RPMI7951 (cell line): ENCODE results near the gene GNG3. TPM values are rescaled to one million over a fixed set of nuclear protein-coding genes. Genes with fewer than 3 reads are reported as not detected.
"Not testable (repeated sequence)": the region's sequence is repeated elsewhere in the genome, so short reads cannot be mapped to it uniquely, and the experiment has no call there.

ENCODE experiments used
- DNase-seq: peaks from one replicate; pipeline ENCODE4 v3.0.0-alpha.2; 2012; ENCODE audit warnings: low read depth
- total RNA-seq: library from RNA; depleted of rRNA; stranded (reverse); fragments of >200 nt; shearing (Covaris generic); gene quantifications from 2 replicates; pipeline ENCODE4 v1.2.3, GENCODE V29; 2014; rRNA removed

The GNG3 gene
- not detected in 2 replicates for total RNA-seq

DNA sequence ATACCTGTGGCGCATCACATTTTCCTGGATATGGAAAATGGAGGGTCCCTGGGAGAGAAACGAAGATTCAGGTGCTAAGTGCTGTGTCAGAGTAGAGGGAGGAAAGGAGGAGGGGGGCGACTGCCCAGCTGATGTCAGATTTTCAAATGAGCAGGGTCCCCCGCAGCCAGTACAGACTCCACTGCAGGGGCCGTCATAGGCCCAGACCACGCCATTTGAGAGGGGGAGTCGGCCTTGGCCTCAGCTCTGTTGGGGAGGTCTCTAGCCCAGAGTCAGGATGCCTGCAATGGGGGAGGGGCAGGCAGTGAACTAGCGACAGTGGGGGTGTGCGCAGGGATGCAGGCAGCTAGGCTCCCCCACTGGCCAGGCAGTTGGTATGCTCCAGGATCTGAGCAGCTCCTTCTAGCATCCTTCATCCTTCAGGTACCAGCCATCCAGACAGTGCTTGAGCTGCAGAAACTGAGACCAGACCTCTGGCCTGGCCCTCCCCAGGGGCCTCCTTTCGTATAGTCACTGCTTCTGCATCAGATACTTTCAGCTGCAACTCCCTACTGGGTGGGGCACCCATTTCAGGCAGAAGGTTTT is at the start of gene GNG3, which contains the start of gene BSCL2:
GNG3 (plus strand) TSS at position 400 of the 585 bp plus-strand sequence. CDS start 620 bp downstream, outside the sequence.
BSCL2 (minus strand) TSS at position 148 of the 585 bp plus-strand sequence. CDS start 229 bp downstream, outside the sequence.
- DNase-seq = no peak

- DNase-seq = peak; percentile 52
Measured at GRCh38 chr11:62664405-62665074, 42.9 kb upstream of the GNG3 start.

- DNase-seq = peak; percentile 92
Measured at GRCh38 chr11:62665075-62665598, 42.3 kb upstream of the GNG3 start, which contains the start of the genes C11orf98 and CSKMT. Gene C11orf98 (minus strand): TSS chr11:62665210. CDS start chr11:62665169, 41 bp downstream. Gene CSKMT (plus strand): TSS chr11:62665312. CDS start chr11:62665880, 568 bp downstream.

DNA sequence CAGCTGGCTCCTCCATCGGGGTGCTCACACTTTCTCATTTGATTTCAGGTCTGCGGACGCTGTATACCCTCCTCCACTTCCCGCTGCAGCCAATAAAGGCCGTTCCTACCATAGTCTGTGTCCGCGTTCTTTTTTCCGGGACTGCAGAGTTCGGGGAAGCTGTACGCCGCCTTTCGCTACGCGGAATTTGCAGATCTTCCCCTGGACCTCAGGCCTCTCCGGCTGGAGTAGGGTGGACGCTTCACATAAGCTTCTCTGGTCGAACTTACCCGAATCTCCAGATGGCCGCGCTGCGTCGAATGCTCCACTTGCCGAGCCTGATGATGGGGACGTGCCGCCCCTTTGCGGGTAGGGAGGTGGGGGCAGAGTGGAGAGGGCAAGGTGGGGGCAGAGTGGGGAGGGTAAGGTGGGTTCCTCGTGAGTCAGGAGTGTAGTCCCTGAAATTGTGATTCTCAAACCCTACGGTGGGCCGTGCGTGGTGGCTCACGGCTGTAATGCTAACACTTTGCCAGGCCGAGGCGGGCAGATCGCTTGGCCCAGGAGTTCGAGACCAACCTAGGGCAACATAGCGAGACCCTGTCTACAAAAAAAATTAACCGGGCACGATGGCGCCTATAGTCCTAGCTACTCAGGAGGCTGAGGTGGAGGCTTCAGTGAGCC is 41.7 kb upstream of the GNG3 start:
- peak; percentile 62 for DNase-seq

GRCh38 chr11:62666259-62666926 is 41.1 kb upstream of the GNG3 start:
- DNase-seq = no peak

- DNase-seq = no peak
Measured at GRCh38 chr11:62667460-62667859, 40.0 kb upstream of the GNG3 start.

- DNase-seq = no peak
Measured at GRCh38 chr11:62669420-62670161, 37.9 kb upstream of the GNG3 start.

- DNase-seq = no peak
Measured at GRCh38 chr11:62671236-62671607, 36.3 kb upstream of the GNG3 start.

- peak; percentile 90 for DNase-seq
Measured at GRCh38 chr11:62671608-62672389, 35.7 kb upstream of the GNG3 start, which contains the start of the genes LBHD1 and UQCC3. Gene LBHD1 (minus strand): TSS chr11:62672267. CDS start chr11:62670031, 2,236 bp downstream. Gene UQCC3 (plus strand): TSS chr11:62671673. CDS start chr11:62671746, 73 bp downstream.

GRCh38 chr11:62673196-62673525 is 34.3 kb upstream of the GNG3 start:
- no peak for DNase-seq

- not testable (repeated sequence) for DNase-seq
Measured at GRCh38 chr11:62675415-62675814, 32.1 kb upstream of the GNG3 start.

DNA sequence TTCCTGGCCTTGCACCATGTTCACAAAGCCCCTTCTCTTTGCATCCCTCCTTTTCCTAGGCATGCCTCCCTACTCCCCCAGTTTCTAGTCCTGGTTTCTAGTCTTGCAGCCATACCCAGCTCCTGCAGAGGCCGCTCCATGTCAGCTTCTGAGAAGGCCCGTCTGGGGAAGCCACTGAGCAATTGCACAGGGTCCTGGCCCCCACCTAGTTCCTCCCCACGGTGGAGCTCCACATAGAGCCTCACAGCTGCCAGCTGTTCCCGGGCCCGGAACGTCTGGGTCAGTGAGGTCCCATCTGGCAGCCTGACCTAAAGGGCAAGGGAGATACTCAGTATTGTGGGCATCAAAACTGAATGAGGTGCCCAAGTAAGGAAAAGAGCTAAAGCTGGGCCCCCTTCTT is 30.8 kb upstream of the GNG3 start:
- no peak for DNase-seq

DNA sequence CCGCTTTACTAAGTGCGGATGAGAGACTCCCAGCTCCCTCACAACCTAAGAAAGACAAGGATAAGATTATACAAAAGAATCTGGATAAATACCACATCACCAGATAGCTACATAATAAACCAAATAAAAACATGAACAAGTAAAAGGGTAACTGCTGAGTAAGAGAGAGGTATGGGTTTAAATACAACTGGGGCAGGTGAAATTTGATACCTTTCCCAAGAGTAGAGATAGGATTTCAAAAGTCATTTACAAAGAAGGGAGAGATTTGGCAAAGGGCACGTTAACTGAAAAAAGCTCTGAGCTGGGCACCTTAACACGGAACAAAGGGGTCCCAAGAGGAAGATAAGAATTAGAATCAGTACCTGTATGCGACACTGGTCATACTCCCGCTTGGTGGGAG is 30.3 kb upstream of the GNG3 start:
- DNase-seq = no peak

DNA sequence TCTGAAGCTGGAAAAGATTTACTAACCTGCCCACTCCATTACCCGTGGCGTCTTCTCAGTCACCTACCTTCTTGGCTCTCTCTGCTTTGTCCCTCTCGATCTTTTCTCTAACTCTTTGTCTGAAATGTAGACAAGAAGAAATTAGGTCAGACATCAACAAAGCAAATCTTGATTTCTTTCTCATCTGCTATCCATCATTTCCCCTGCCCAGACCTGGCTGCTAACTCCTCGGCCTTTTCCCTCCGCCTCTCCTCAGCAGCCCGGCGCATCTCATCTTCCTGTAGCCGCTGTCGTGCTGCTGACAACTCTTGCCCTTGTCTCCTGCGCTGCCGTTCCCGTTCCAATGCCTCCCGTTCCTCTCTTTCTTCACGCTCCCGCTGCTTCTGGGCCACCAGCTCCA is 29.8 kb upstream of the GNG3 start:
- no peak for DNase-seq

DNA sequence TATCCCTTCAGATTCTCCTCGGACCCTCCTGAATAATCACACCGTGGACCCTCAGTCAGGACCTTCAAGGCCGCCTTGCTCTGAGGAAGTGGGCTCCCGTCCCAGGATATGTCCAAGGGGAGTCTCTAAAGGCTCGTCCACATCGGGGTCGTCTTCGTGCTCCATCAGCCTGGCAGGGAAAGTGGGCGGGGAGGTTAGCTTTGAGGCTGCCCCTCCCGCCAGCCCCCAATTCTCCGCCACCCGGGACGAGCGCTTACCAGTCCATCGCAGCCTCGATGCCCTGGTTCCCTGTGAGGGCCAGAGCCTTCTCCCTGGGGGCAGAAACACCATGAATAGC is 29.1 kb upstream of the GNG3 start:
- no peak for DNase-seq

DNA sequence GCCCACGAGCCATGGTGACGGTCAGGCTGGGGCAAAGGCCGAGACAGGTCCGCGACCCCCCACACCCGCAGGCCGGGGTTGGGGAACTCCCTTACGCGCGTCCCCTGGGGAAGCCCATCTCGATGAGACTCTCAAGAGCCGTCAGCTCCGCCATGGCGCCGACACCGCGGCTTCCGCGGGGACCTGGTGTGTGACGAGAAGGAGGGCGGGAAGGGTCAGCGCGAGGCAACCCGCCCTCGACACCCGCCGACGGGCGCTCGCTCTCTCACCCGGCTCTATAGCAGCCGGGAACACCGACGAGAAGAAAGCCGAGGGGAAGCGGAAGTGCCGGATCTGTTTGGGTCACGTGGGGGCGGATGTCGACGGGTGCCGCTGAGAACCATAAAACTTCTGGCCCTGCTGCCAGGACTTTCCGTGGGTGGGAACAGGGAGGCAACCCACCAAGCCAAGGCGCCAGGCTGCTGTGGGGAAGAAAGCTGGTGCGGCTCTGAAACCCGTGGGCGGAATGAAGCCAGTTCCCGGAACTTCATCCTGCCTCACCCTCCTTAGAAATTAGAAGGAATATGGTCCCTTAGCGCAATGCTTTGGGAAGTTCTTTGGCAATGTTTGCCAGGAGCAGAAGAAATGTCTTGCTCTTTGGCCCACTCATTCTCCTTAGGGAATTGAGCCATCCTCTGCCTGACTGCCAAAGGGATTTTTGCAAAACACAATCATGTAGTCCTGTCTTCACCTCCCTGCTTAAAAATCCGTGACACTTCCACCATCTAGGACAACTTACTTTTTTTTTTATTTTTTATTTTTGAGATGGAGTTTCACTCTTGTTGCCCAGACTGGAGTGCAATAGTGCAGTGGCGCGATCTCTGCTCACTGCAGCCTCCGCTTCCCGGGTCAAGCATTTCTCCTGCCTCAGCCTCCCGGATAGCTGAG is 28.4 kb upstream of the GNG3 start, which contains the start of gene UBXN1:
UBXN1 (minus strand) TSS at position 304 of the 927 bp plus-strand sequence; CDS start at position 154, 150 bp downstream.
- DNase-seq = peak; percentile 89

GRCh38 chr11:62680825-62681240 is 26.6 kb upstream of the GNG3 start:
- DNase-seq = peak; percentile 84

DNA sequence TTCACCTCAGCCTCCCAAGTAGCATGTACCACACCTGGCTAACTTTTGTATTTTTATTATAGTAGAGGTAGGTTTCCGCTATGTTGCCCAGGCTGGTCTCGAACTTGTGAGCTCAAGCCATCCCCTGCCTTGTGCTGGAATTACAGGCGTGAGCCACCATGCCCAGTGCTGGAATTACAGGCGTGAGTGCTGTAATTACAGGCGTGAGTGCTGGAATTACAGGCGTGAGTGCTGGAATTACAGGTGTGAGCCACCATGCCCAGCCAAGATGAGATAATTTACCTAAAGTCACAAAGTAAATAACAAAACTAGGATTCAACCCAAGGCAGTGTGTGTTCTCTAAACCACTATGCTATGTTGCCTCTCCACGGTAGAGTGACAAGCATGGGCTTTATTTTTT is 25.0 kb upstream of the GNG3 start:
- DNase-seq = no peak
